ENCODE results near the gene WIF1.

WIF1 gene

GRCh38 chr12:65122703-65123102 lies 1.6 kb upstream of the WIF1 start:
- in situ Hi-C loops (cut with MboI; ENCODE audit: low sequenced_read_pairs), result no loop called here

GRCh38 chr12:65121956-65122469 lies 908 bp upstream of the WIF1 start:
- in situ Hi-C loops (cut with MboI; ENCODE audit: low sequenced_read_pairs), result no loop called here

GRCh38 chr12:65119063-65119462 lies 2.0 kb downstream of the WIF1 start:
- in situ Hi-C loops (cut with MboI; ENCODE audit: low sequenced_read_pairs), result no loop called here

GRCh38 chr12:65113621-65114035 lies 7.5 kb downstream of the WIF1 start:
- in situ Hi-C loops (cut with MboI; ENCODE audit: low sequenced_read_pairs), result no loop called here

GRCh38 chr12:65106948-65107347 lies 14.2 kb downstream of the WIF1 start:
- in situ Hi-C loops (cut with MboI; ENCODE audit: low sequenced_read_pairs), result no loop called here

- in situ Hi-C loops (cut with MboI; ENCODE audit: low sequenced_read_pairs), result no loop called here
Measured at GRCh38 chr12:65100140-65100539, 21.0 kb downstream of the WIF1 start.

- in situ Hi-C loops (cut with MboI; ENCODE audit: low sequenced_read_pairs), result no loop called here
Measured at GRCh38 chr12:65099182-65099581, 21.9 kb downstream of the WIF1 start.

GRCh38 chr12:65098364-65098763 lies 22.7 kb downstream of the WIF1 start:
- in situ Hi-C loops (cut with MboI; ENCODE audit: low sequenced_read_pairs), result no loop called here

- in situ Hi-C loops (cut with MboI; ENCODE audit: low sequenced_read_pairs), result no loop called here
Measured at GRCh38 chr12:65094722-65095121, 26.4 kb downstream of the WIF1 start.

GRCh38 chr12:65093606-65094005 lies 27.5 kb downstream of the WIF1 start:
- in situ Hi-C loops (cut with MboI; ENCODE audit: low sequenced_read_pairs), result no loop called here

GRCh38 chr12:65090461-65090860 lies 30.6 kb downstream of the WIF1 start:
- in situ Hi-C loops (cut with MboI; ENCODE audit: low sequenced_read_pairs), result no loop called here

- in situ Hi-C loops (cut with MboI; ENCODE audit: low sequenced_read_pairs), result no loop called here
Measured at GRCh38 chr12:65086236-65086635, 34.9 kb downstream of the WIF1 start.

- in situ Hi-C loops (cut with MboI; ENCODE audit: low sequenced_read_pairs), result no loop called here
Measured at GRCh38 chr12:65084579-65084978, 36.5 kb downstream of the WIF1 start.

- in situ Hi-C loops (cut with MboI; ENCODE audit: low sequenced_read_pairs), result no loop called here
Measured at GRCh38 chr12:65083581-65083980, 37.5 kb downstream of the WIF1 start.

GRCh38 chr12:65082406-65082805 lies 38.7 kb downstream of the WIF1 start:
- in situ Hi-C loops (cut with MboI; ENCODE audit: low sequenced_read_pairs), result no loop called here

- in situ Hi-C loops (cut with MboI; ENCODE audit: low sequenced_read_pairs), result no loop called here
Measured at GRCh38 chr12:65081496-65081895, 39.6 kb downstream of the WIF1 start.

GRCh38 chr12:65074932-65075331 lies 46.2 kb downstream of the WIF1 start:
- in situ Hi-C loops (cut with MboI; ENCODE audit: low sequenced_read_pairs), result no loop called here

GRCh38 chr12:65069336-65069735 lies 51.8 kb downstream of the WIF1 start:
- in situ Hi-C loops (cut with MboI; ENCODE audit: low sequenced_read_pairs), result no loop called here

GRCh38 chr12:65067383-65067782 lies 53.7 kb downstream of the WIF1 start:
- in situ Hi-C loops (cut with MboI; ENCODE audit: low sequenced_read_pairs), result no loop called here

GRCh38 chr12:65055859-65056258 lies 65.2 kb downstream of the WIF1 start:
- in situ Hi-C loops (cut with MboI; ENCODE audit: low sequenced_read_pairs), result no loop called here

- in situ Hi-C loops (cut with MboI; ENCODE audit: low sequenced_read_pairs), result no loop called here
Measured at GRCh38 chr12:65051218-65051617, 69.9 kb downstream of the WIF1 start.

GRCh38 chr12:65045269-65045668 lies 75.8 kb downstream of the WIF1 start:
- in situ Hi-C loops (cut with MboI; ENCODE audit: low sequenced_read_pairs), result no loop called here

GRCh38 chr12:65039301-65039700 lies 81.8 kb downstream of the WIF1 start:
- in situ Hi-C loops (cut with MboI; ENCODE audit: low sequenced_read_pairs), result no loop called here

- in situ Hi-C loops (cut with MboI; ENCODE audit: low sequenced_read_pairs), result no loop called here
Measured at GRCh38 chr12:65025136-65025535, 96.0 kb downstream of the WIF1 start.
